ENCODE results near the gene CDH15.
"Not testable (repeated sequence)": the region's sequence is repeated elsewhere in the genome, so short reads cannot be mapped to it uniquely, and the experiment has no call there.

The CDH15 gene

GRCh38 chr16:89183463-89183862, 11.9 kb downstream of the CDH15 start:
- Histone ChIP-seq H3K36me3 (ENCODE audit: control insufficient read depth, insufficient read depth, low read length) (no peaks in the 10 kb centered on the region), H3K27me3 (ENCODE audit: control insufficient read depth, insufficient read depth, low read length) (no peaks in the 10 kb centered on the region), H3K27ac (no peak overlapping the region), H3K9ac (no peak overlapping the region), H3K4me3 (ENCODE audit: low read depth, low read length) (no peak overlapping the region), H3K9me3 (ENCODE audit: control insufficient read depth, low read length) (no peaks in the 10 kb centered on the region), H3K4me1 (no peaks in the 10 kb centered on the region), H2AFZ (no peak overlapping the region), H3K4me2 (ENCODE audit: low read length) (no peak overlapping the region), H3K79me2 (no peaks in the 10 kb centered on the region)
- TF ChIP-seq, protein P1, sequence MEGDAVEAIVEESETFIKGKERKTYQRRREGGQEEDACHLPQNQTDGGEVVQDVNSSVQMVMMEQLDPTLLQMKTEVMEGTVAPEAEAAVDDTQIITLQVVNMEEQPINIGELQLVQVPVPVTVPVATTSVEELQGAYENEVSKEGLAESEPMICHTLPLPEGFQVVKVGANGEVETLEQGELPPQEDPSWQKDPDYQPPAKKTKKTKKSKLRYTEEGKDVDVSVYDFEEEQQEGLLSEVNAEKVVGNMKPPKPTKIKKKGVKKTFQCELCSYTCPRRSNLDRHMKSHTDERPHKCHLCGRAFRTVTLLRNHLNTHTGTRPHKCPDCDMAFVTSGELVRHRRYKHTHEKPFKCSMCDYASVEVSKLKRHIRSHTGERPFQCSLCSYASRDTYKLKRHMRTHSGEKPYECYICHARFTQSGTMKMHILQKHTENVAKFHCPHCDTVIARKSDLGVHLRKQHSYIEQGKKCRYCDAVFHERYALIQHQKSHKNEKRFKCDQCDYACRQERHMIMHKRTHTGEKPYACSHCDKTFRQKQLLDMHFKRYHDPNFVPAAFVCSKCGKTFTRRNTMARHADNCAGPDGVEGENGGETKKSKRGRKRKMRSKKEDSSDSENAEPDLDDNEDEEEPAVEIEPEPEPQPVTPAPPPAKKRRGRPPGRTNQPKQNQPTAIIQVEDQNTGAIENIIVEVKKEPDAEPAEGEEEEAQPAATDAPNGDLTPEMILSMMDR (IDR thresholded peaks at IDR 0.05): no peak

DNA sequence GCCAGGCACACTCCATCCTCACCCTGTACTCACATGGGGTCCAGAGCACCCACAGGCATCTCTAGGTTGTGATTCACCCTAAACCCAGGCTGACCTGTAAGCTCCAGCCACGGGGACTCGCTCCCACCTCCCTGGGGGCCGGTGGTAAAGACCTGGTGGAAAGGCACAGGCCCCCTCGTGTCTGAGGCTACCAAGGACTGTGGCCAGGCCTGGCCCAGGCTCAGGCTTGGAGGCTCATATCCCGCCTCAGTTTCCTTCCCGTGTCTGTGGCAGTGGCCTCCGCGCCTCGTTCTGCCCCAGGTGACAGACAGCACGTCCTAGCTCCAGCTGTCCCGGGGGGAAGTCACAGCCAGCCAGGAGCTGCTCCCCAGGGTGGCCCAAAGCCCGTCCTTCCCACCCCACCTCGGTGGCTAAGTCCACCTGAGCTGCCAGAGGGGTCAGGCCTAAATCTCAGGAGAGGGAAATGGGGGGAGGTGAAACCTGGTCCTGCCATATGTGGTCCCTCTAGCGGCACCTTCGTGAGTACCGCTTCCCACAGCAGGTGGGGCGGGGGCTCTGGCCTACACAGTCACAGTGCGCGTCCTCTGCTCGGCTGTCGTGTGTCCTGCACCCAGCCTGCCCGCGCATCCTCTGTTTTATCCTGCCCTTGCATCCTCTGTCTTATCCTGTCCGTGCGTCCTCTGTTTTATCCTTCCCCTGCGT, 12.6 kb downstream of the CDH15 start:
- Histone ChIP-seq H3K79me2 (no peaks in the 10 kb centered on the region), H3K9ac (no peak overlapping the region), H3K4me1 (no peaks in the 10 kb centered on the region), H3K36me3 (ENCODE audit: control insufficient read depth, insufficient read depth, low read length) (no peaks in the 10 kb centered on the region), H3K9me3 (ENCODE audit: control insufficient read depth, low read length) (no peaks in the 10 kb centered on the region), H3K4me3 (ENCODE audit: low read depth, low read length) (no peak overlapping the region), H3K27me3 (ENCODE audit: control insufficient read depth, insufficient read depth, low read length) (no peaks in the 10 kb centered on the region), H2AFZ (no peak overlapping the region), H3K27ac (no peak overlapping the region), H3K4me2 (ENCODE audit: low read length) (no peak overlapping the region)
- TF ChIP-seq, protein P1 (IDR thresholded peaks at IDR 0.05): no peak

DNA sequence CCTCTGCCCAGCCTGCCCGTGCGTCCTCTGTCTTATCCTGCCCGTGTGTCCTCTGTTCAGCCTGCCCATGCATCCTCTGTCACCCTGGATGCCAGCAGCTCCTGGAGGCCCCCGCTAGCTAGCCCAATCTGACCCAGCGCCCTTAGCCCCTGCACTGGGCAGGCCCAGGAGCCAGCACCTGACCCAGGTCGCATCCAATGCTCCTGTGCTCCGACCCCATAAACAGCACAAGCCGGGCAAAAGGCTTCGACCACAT, 13.1 kb downstream of the CDH15 start:
- Histone ChIP-seq H3K4me1 (no peaks in the 10 kb centered on the region), H3K9ac (no peak overlapping the region), H3K27ac (no peak overlapping the region), H3K27me3 (ENCODE audit: control insufficient read depth, insufficient read depth, low read length) (no peaks in the 10 kb centered on the region), H3K79me2 (no peaks in the 10 kb centered on the region), H3K9me3 (ENCODE audit: control insufficient read depth, low read length) (no peaks in the 10 kb centered on the region), H2AFZ (no peak overlapping the region), H3K36me3 (ENCODE audit: control insufficient read depth, insufficient read depth, low read length) (no peaks in the 10 kb centered on the region), H3K4me3 (ENCODE audit: low read depth, low read length) (no peak overlapping the region), H3K4me2 (ENCODE audit: low read length) (no peak overlapping the region)
- TF ChIP-seq, protein P1 (IDR thresholded peaks at IDR 0.05): no peak

DNA sequence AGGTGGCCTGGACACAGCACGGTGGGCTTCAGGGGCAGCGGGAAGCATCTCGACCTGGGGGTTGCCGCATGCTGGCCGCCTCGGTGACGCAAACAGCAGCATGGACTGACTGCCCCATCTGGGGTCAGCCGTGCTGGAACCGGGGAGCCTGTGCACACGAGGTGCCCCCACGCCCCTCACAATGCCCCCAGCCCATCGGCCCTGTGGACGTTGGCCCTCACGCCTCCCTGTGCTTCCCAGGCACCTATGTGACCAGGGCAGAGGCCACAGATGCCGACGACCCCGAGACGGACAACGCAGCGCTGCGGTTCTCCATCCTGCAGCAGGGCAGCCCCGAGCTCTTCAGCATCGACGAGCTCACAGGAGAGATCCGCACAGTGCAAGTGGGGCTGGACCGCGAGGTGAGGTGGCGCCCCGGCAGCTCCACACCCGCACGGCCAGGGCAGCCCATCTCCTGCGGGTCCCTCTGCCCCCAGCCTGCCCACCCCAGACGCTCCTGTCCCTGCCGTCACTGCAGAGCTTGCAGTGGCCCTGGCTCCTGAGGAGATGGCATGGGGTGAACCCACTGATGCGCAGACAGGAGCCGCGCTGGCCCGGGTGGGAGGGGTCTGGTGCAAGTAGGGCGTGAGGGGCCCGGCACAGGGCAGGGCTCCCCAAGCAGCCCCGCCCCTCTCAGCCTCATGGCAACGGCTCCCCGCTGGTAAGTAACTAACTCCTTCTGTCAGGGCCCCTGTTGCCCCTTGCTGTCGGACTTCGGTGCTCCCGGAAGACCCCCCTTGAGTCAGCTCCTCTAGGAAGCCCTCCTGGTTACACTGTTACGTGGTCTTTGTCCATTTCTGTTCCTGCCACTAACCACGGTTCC, 13.6 kb downstream of the CDH15 start:
- no peak overlapping the region for H3K4me3 ChIP-seq (ENCODE audit: low read depth, low read length)
- no peaks in the 10 kb centered on the region for H3K9me3 ChIP-seq (ENCODE audit: control insufficient read depth, low read length)
- H3K27me3 ChIP-seq (ENCODE audit: control insufficient read depth, insufficient read depth, low read length): no peaks in the 10 kb centered on the region
- H2AFZ ChIP-seq: no peak overlapping the region
- no peak overlapping the region for H3K9ac ChIP-seq
- no peak overlapping the region for H3K4me2 ChIP-seq (ENCODE audit: low read length)
- no peaks in the 10 kb centered on the region for H3K36me3 ChIP-seq (ENCODE audit: control insufficient read depth, insufficient read depth, low read length)
- H3K4me1 ChIP-seq: no peaks in the 10 kb centered on the region
- no peaks in the 10 kb centered on the region for H3K79me2 ChIP-seq
- TF ChIP-seq, protein P1 (IDR thresholded peaks at IDR 0.05): no peak
- no peak overlapping the region for H3K27ac ChIP-seq

- not testable (repeated sequence) for H3K79me2 ChIP-seq; H3K9me3 ChIP-seq (ENCODE audit: control insufficient read depth, low read length); H3K4me2 ChIP-seq (ENCODE audit: low read length); H3K9ac ChIP-seq; H3K27ac ChIP-seq; H3K4me1 ChIP-seq; H3K36me3 ChIP-seq (ENCODE audit: control insufficient read depth, insufficient read depth, low read length); H3K4me3 ChIP-seq (ENCODE audit: low read depth, low read length); H3K27me3 ChIP-seq (ENCODE audit: control insufficient read depth, insufficient read depth, low read length); H2AFZ ChIP-seq
Measured at GRCh38 chr16:89185887-89186592, 14.5 kb downstream of the CDH15 start.

DNA sequence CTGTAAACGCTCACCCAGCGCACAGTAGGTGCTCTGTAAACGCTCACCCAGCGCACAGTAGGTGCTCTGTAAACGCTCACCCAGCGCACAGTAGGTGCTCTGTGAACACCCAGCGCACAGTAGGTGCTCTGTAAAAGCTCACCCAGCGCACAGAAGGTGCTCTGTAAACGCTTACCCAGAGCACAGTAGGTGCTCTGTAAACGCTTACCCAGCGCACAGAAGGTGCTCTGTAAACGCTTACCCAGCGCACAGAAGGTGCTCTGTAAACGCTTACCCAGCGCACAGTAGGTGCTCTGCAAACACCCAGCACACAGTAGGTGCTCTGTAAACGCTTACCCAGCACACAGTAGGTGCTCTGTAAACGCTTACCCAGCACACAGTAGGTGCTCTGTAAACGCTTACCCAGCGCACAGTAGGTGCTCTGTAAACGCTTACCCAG, 15.1 kb downstream of the CDH15 start:
- H2AFZ ChIP-seq; H3K79me2 ChIP-seq; H3K9ac ChIP-seq; H3K4me2 ChIP-seq (ENCODE audit: low read length); H3K4me3 ChIP-seq (ENCODE audit: low read depth, low read length); H3K36me3 ChIP-seq (ENCODE audit: control insufficient read depth, insufficient read depth, low read length); H3K27me3 ChIP-seq (ENCODE audit: control insufficient read depth, insufficient read depth, low read length); H3K27ac ChIP-seq; H3K9me3 ChIP-seq (ENCODE audit: control insufficient read depth, low read length); H3K4me1 ChIP-seq: not testable (repeated sequence)
